Smooth muscle cell (in vitro differentiated cells): ENCODE data around the gene INO80C. TPM values are rescaled to one million over a fixed set of nuclear protein-coding genes. Genes with fewer than 3 reads are reported as not detected.

Experiments used
- polyA plus RNA-seq: library from polyadenylated mRNA; unstranded; fragments of >200 nt; fragmentation: Nextera tagmentation; extraction: Ambion mirVana; gene quantifications from 2 replicates; pipeline ENCODE4 v1.2.1, GENCODE V29; 2016
- small RNA-seq: library from RNA; depleted of rRNA; stranded (forward); fragments of <200 nt; gene quantifications from one replicate; pipeline ENCODE3, GENCODE V24; 2014
- total RNA-seq: library from RNA; depleted of rRNA; stranded (reverse); fragments of >200 nt; gene quantifications from 2 replicates; pipeline ENCODE4 v1.2.3, GENCODE V29; 2014

INO80C gene
- total and polyA plus RNA-seq, 2 experiments from 2014 or later: 6.8 to 13.9 TPM

Small RNA genes lying within 50 kb of the gene (small RNA-seq; reads per million reads assigned to genes)
- not detected for gene AC007998.5

Other genes starting within 250 kb of the INO80C start
- gene ZSCAN30, start 207.7 kb downstream of the INO80C start, total RNA-seq: 10.3 and 13.4 TPM in 2 replicates
- gene ZSCAN30, start 207.7 kb downstream of the INO80C start, polyA plus RNA-seq: 3.7 and 7.2 TPM in 2 replicates
- gene ZNF24, start 153.5 kb downstream of the INO80C start, total RNA-seq: 40.8 and 59.6 TPM in 2 replicates
- gene ZNF24, start 153.5 kb downstream of the INO80C start, polyA plus RNA-seq: 26.2 and 27.3 TPM in 2 replicates
- gene ZNF396, start 120.6 kb downstream of the INO80C start, total RNA-seq: 2.0 and 3.1 TPM in 2 replicates
- 1.9 and 2.5 TPM in 2 replicates for gene ZNF396, start 120.6 kb downstream of the INO80C start, polyA plus RNA-seq
- 151 and 193 TPM in 2 replicates for gene GALNT1, start 83.8 kb upstream of the INO80C start, total RNA-seq
- 195 and 217 TPM in 2 replicates for gene GALNT1, start 83.8 kb upstream of the INO80C start, polyA plus RNA-seq